Gastrocnemius medialis (tissue), 4 donors: ENCODE results near the gene SLFNL1. TPM values are rescaled to one million over a fixed set of nuclear protein-coding genes. Genes with fewer than 3 reads are reported as not detected.

Experiments used
- ATAC-seq, 2 donors: fragments of 150-250 bp; one replicate each; pipeline ENCODE4 v1.9.1; 2016
- DNase-seq, 2 donors: peaks; one replicate each; pipeline ENCODE4 v3.0.0-alpha.2; 2019
- H3K27ac ChIP-seq, 4 donors: fragments of 200-600 bp; sonication (generic); 1 replicate in 1 of 4; 2 replicates in 3 of 4; pipeline ENCODE4 v1.5.1; 2016 to 2018; ENCODE audit warnings: mild to moderate bottlenecking in 2 of 4, moderate library complexity in 1 of 4
- H3K27me3 ChIP-seq, 3 donors: fragments of 200-600 bp; sonication (generic) in 2 of 3; 1 replicate in 1 of 3; 2 replicates in 2 of 3; pipeline versions ENCODE4 v1.5.1 to v1.6.0; 2016 to 2019; ENCODE audit warnings: mild to moderate bottlenecking in 1 of 3, moderate library complexity in 1 of 3
- H3K36me3 ChIP-seq, 2 donors: fragments of 200-600 bp; sonication (generic) in 1 of 2; one replicate each; pipeline ENCODE4 v1.5.1; 2017 to 2018
- H3K4me1 ChIP-seq, 2 donors: fragments of 200-600 bp; sonication (generic) in 1 of 2; one replicate each; pipeline ENCODE4 v1.5.1; 2016 to 2017; ENCODE audit warnings: mild to moderate bottlenecking in 2 of 2
- H3K4me3 ChIP-seq, 4 donors: fragments of 200-600 bp; sonication (generic) in 3 of 4; 1 replicate in 1 of 4; 2 replicates in 3 of 4; pipeline ENCODE4 v1.5.1; 2016 to 2019; ENCODE audit warnings: mild to moderate bottlenecking in 2 of 4
- H3K9me3 ChIP-seq, 3 donors: fragments of 200-600 bp; sonication (generic) in 2 of 3; 1 replicate in 1 of 3; 2 replicates in 2 of 3; pipeline ENCODE4 v1.5.1; 2016 to 2019
- CTCF ChIP-seq, 5 experiments: fragments of 450-650 bp in 3 of 5; fragments of 200-600 bp in 2 of 5; sonication (generic) in 2 of 5; IDR thresholded peaks in 4 of 5; conservative IDR thresholded peaks in 1 of 5; 1 replicate in 4 of 5; 2 replicates in 1 of 5; pipeline ENCODE4 v1.5.1; 2016 to 2019; ENCODE audit warnings: antibody characterized with exemption in 5 of 5, mild to moderate bottlenecking in 3 of 5, moderate library complexity in 3 of 5
- POLR2A ChIP-seq, 2 donors: fragments of 450-650 bp; IDR thresholded peaks; one replicate each; pipeline ENCODE4 v1.6.1; 2017; ENCODE audit warnings: antibody characterized with exemption in 2 of 2, mild to moderate bottlenecking in 2 of 2, moderate library complexity in 2 of 2
- in situ Hi-C, 4 donors: fragments of 200-750 bp; cut with MboI; loops; one replicate each; pipeline versions ENCODE4 v1.15.0 to v1.8.0; 2017; ENCODE audit warnings: low sequenced_read_pairs in 4 of 4
- intact Hi-C: fragments of 100-400 bp; cut with DNase I; formaldehyde crosslinking; loops from one replicate; pipeline ENCODE4 v1.15.1; 2023; ENCODE audit warnings: low total_unique reads
- total RNA-seq, 4 donors: library from RNA; depleted of rRNA; stranded (reverse); fragments of >200 nt; gene quantifications; one replicate each; pipeline versions ENCODE4 v1.1.0 to v1.2.3, GENCODE V29; 2016

Gene SLFNL1
- total RNA-seq, 4 donors from 2014 or later, result 0.29 to 2.0 (median 0.69) TPM

- peaks cover 0 to 24% of the 10 kb centered on the region in 2 donors for H3K36me3 ChIP-seq
- DNase-seq (no peak), ATAC-seq (no peak)
- H3K27me3 ChIP-seq, result no peaks in the 10 kb centered on the region
- TF ChIP-seq POLR2A (IDR thresholded peaks at IDR 0.05) (no peak), CTCF (IDR thresholded peaks at IDR 0.05 in 4 of 5, conservative IDR thresholded peaks at IDR 0.05 in 1 of 5) (no peak)
- no peaks in the 10 kb centered on the region for H3K4me1 ChIP-seq
- intact Hi-C loops (no loop called here), in situ Hi-C loops (loop anchor here in 1 of 4 donors (25.0 kb wide), 1 partner anchor 212 kb away; the partner anchor contains the start of gene SCMH1)
- no peak overlapping the region for H3K4me3 ChIP-seq
- no peaks in the 10 kb centered on the region for H3K9me3 ChIP-seq
- H3K27ac ChIP-seq, result no peak overlapping the region
These were observed 3.4 kb upstream of the SLFNL1 start for GRCh38 chr1:41024953-41025352.

GRCh38 chr1:41023279-41023990, 1.9 kb upstream of the SLFNL1 start:
- Histone ChIP-seq H3K27ac (no peak overlapping the region), H3K4me1 (no peaks in the 10 kb centered on the region), H3K36me3 (peaks cover 0 to 10% of the 10 kb centered on the region in 2 donors), H3K9me3 (no peaks in the 10 kb centered on the region), H3K27me3 (no peaks in the 10 kb centered on the region), H3K4me3 (no peak overlapping the region)
- DNase-seq (no peak), ATAC-seq (no peak)
- TF ChIP-seq CTCF (IDR thresholded peaks at IDR 0.05 in 4 of 5, conservative IDR thresholded peaks at IDR 0.05 in 1 of 5) (no peak), POLR2A (IDR thresholded peaks at IDR 0.05) (no peak)
- in situ Hi-C loops (no loop called here), intact Hi-C loops (no loop called here)

GRCh38 chr1:41022424-41022823, 899 bp upstream of the SLFNL1 start:
- DNase-seq (no peak), ATAC-seq (no peak)
- intact Hi-C loops (no loop called here), in situ Hi-C loops (no loop called here)
- Histone ChIP-seq H3K9me3 (no peaks in the 10 kb centered on the region), H3K36me3 (no peaks in the 10 kb centered on the region), H3K27ac (no peak overlapping the region), H3K4me3 (no peak overlapping the region), H3K27me3 (no peaks in the 10 kb centered on the region), H3K4me1 (no peaks in the 10 kb centered on the region)
- no peak for TF ChIP-seq POLR2A (IDR thresholded peaks at IDR 0.05)
- no peak for TF ChIP-seq CTCF (IDR thresholded peaks at IDR 0.05 in 4 of 5, conservative IDR thresholded peaks at IDR 0.05 in 1 of 5)

GRCh38 chr1:41020654-41021053, 871 bp downstream of the SLFNL1 start:
- ATAC-seq, result no peak
- Histone ChIP-seq H3K4me1 (no peaks in the 10 kb centered on the region), H3K9me3 (no peaks in the 10 kb centered on the region), H3K27ac (no peak overlapping the region), H3K36me3 (no peaks in the 10 kb centered on the region), H3K27me3 (no peaks in the 10 kb centered on the region), H3K4me3 (no peak overlapping the region)
- in situ Hi-C loops (no loop called here), intact Hi-C loops (no loop called here)
- no peak for DNase-seq
- no peak for TF ChIP-seq POLR2A (IDR thresholded peaks at IDR 0.05)
- TF ChIP-seq CTCF (IDR thresholded peaks at IDR 0.05 in 4 of 5, conservative IDR thresholded peaks at IDR 0.05 in 1 of 5), result no peak
